GM03348 (cell line): ENCODE measurements around the gene FGD5.
"Not testable (repeated sequence)": the region's sequence is repeated elsewhere in the genome, so short reads cannot be mapped to it uniquely, and the experiment has no call there.

ENCODE experiments used
- DNase-seq: peaks from one replicate; pipeline ENCODE4 v3.0.0; 2012; ENCODE audit warnings: low spot score

The FGD5 gene

DNA sequence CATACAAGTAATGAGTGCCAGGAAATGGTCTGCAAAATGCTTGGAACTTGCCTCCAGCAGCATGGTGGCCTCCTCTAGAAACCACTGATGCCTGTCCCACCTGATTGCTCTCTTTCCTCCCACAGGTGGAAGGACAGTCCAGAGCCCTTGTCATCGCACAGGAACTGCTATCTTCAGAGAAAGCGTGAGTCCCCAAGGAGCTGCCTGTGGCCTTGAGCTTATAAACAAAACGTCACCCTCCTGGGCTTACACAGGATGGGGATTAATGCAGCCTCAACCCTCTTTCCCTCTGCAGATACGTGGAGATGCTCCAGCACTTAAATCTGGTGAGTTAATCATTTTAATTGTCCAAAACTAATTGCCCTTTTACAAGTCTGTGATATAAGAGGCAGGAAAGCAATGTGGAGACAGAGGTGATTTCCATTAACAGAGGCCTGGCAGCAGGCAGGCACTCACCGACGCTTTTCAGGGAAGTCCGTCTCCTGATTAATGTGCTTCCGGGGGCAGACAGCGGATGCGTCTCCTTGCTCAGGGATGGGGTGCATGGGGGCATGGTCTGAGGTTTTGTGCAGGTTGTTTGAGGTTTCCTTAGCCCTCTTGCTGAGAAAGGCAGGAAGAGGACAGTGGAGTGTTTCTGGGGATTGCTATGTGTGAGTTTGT is 61.8 kb downstream of the FGD5 start:
- no peak for DNase-seq

DNA sequence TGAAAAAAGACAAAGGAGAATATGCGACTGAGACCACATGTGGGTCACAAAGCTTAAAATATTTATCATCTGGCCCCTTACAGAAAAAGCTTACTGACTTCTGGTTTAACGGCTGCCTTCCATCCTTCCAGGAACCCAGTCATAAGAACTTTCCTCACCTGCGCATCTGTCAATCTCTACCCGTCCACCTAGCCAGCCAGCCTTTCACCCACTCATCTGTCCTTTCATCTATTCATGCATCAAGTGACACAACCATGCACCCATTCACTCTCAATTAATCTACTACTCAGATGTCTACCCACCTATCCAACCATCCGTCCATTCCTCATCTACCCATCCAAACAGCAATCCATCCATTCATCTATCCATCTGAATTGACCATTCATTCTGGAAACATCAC is 64.5 kb downstream of the FGD5 start:
- DNase-seq: no peak

- DNase-seq: no peak
These were observed 65.9 kb downstream of the FGD5 start for GRCh38 chr3:14884665-14885064.

GRCh38 chr3:14885307-14885706 is 66.5 kb downstream of the FGD5 start:
- DNase-seq: no peak

- DNase-seq: no peak
These were observed 67.3 kb downstream of the FGD5 start for GRCh38 chr3:14886101-14886500.

GRCh38 chr3:14889205-14889604 is 70.4 kb downstream of the FGD5 start:
- DNase-seq: no peak

GRCh38 chr3:14889943-14890342 is 71.2 kb downstream of the FGD5 start:
- DNase-seq: no peak

DNA sequence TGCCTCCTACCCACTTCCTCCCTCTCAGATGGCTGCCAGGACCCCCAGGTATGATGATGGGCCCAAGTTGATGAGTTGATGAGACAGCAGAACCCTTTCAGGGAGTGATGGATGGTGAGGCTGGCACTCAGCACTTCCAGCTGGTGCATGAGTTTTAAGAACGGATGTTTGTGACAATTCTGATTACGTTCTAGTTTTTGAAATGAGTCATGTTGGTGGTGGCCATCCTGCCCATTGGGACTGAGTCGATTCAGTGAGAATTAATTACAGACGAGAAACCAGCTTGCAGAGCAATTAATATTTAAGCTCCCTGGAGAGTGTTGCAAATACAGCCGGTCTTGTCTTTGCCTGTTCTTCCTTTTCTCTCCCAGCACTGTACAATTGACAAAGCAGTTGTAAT is 71.7 kb downstream of the FGD5 start:
- no peak for DNase-seq

GRCh38 chr3:14891135-14892132 is 72.7 kb downstream of the FGD5 start:
- no peak for DNase-seq

DNA sequence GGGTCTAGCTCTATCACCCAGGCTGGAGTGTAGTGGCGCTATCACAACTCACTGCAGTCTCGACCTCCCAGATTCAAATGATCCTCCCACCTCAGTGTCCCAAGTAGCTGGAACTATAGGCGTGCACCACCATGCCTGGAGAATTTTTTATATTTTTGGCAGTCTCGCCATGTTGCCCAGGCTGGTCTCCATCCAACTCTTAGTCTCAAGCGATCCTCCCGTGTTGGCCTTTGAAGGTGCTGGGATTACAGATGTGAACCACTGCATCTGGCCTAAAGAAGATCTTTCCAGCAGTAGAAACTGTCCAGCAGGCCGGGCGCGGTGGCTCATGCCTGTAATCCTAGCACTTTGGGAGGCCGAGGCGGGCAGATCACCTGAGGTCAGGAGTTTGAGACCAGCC is 73.5 kb downstream of the FGD5 start:
- DNase-seq: no peak

- DNase-seq: no peak
These were observed 75.3 kb downstream of the FGD5 start for GRCh38 chr3:14894085-14894484.

DNA sequence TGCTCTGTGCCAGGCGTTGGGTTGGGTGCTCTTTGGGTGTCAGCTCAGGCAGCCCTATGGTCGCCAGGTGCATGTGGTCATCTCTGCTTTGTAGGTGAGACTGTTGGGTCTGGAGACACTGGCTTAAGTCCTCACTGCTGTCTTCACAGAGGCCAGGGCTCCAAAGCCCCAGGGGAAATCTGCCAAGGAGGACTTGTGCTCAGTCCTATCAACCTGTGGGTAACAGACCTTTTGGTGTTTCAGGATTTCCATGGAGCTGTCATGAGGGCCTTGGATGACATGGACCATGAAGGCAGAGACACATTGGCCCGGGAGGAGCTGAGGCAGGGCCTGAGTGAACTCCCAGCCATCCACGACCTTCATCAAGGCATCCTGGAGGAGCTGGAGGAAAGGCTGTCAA is 78.5 kb downstream of the FGD5 start:
- DNase-seq: no peak

DNA sequence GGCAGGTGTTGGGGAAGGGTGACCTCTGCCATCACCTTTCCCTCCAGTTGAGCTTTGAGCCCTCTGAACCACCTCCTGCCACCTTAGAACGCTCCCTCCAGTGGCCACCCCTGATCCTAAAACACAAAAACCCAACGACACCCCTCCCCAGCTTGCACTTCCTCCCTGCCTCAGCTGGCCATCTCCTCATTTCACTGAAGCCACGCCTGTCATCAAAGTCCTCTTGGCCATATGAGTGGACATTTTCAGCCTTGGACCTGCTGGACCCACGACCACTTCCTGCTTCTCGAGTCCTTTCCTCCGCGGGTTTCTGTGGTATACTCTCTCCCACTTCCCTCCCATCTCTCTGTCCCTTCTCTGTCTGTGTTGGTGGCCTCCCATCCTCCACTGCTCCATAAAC is 80.2 kb downstream of the FGD5 start:
- no peak for DNase-seq

- DNase-seq: no peak
These were observed 81.3 kb downstream of the FGD5 start for GRCh38 chr3:14899993-14900618.

DNA sequence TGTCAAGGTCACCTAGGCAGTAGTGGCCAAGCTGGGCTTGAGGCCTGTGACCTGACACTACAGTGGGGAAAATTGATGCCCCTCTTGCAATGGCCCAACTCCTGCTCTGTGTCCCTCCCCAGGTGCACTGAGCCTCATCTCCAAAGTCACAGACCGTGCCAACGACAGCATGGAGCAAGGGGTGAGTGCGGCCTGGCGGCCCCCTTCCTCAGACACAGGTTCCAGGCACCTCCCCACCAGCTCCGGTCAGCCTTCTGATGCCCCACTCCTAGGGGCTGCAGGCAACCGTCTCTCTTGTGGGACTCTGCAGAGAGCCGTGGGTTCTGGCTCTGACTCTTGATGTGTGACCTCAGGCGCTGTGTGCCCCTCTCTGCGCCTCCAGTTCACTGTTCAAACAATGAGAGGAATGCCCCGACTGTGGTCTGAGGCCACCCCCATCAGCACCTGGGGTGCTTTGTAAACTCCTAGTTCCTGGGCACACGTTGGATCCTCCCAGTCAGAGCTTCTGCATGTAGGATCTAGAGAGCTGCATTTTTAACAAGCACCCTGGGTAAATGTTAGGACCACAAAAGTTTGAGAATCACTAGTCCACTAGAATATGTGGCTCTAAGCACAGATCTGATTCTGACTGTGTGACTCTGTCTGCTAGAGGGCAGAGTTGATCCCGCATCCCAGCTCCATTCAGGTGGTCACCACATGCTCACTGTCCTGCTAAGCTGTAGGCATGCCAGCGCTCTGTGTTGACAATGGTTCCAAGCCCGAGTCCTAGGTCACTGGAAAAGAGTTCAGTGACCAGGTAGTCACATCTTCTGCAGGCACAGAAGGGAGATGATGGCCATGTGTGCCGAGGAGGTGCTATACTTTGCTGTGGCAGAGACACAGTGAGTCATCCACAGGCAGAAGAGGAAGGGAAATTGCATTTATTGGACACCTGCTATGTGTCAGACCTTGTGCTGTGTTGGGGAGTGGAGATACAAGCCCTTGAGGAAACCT is 82.4 kb downstream of the FGD5 start:
- no peak for DNase-seq

DNA sequence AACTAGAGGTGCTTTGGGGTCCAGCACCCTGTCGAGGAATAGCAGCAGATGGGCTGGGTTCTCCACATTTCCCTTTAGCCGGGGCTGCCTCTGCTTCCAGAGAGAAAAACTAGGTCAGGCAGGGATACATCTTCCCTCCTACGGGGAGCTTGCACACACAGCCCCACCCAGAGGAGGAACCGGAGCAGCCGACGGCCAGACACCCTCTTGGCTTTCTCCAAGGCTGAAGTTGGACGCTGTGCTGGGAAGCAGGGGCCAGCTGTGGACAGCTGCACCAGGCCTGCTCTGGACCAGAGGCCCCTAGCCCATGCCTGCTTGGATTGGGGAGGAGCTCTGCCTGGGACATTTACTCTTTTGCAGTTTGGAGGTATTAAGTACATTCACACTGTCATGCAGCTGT is 84.0 kb downstream of the FGD5 start:
- DNase-seq: peak; percentile 35

- DNase-seq: not testable (repeated sequence)
These were observed 84.7 kb downstream of the FGD5 start for GRCh38 chr3:14903501-14903900.

DNA sequence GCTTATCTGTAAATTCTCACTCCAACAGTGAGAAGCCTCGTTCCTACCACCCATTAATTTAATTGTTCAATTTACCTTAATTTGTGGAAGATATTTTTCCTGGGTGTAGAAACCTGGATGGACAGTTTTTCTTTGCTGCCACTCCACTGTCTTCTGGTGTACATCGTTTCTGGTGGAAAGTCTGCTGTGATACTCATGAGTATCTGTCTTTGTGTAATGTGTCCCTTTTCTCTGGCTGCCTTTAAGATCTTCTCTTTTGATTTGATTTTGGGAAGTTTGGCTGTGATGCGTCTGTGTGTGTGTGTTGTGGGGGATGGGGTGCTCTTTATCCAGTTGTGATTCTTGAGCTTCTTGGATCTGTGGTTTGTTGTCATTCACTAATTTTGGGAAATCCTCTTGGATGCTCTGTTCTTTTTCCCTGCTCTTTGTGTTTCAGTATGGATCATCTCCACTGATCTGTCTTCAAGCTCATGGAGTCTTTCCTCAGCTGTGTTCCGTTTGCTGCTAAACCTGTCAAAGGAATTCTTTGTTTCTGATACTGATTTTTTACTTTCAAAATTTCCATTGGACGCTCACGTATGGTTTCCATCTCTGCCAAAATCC is 86.4 kb downstream of the FGD5 start:
- DNase-seq: no peak

GRCh38 chr3:14906355-14906971 is 87.7 kb downstream of the FGD5 start:
- DNase-seq: no peak

DNA sequence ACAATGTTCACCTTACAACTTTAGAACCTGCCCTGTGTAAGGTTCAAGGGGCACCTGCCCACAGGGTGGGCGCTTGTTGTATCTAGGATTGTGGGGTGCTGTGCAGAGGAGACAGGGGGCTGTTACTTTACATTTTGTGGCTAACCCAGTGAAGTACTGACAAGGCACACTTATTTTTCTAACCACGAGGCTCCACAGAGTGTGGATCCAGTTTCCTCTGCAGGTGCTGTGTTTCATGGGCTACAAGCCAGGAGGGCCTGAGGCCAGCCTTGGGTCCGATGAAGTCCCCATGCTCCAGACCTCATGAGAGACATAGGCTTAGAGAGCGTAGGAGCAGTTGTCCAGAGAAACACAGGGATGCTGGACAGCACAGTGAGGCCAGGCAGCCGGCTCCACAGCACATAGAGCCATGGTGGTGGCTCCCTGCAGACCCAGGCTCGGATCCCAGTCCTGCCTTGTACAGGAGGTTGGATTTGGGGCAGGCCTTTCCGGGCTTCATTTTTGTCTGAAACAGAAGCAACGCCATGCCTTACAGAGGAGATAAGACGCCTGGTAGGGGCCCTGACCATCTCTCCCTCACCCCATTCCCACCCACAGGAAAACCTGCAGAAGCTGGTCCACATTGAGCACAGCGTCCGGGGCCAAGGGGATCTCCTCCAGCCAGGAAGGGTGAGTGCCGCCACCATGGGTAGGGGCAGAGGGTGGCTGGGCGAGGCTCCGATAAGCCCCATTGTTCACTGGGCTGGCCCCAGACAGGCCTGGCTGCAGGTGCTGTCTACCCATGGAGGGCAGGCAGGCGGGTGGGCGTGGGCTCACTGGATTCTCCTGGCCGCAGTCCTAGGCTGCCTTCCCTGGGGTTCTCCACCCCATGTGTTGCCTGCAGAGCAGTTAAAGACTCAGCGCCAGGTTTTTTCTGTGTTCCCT is 88.5 kb downstream of the FGD5 start:
- DNase-seq: no peak
